ENCODE data around the gene CD36. TPM values are rescaled to one million over a fixed set of nuclear protein-coding genes. Genes with fewer than 3 reads are reported as not detected.

The CD36 gene
- total and polyA plus RNA-seq, 10 of the 15 experiments (the other 5 are each of a cell fraction or from before 2014, with no cell fraction given) = 0.20 to 283 (median 172) TPM

DNA sequence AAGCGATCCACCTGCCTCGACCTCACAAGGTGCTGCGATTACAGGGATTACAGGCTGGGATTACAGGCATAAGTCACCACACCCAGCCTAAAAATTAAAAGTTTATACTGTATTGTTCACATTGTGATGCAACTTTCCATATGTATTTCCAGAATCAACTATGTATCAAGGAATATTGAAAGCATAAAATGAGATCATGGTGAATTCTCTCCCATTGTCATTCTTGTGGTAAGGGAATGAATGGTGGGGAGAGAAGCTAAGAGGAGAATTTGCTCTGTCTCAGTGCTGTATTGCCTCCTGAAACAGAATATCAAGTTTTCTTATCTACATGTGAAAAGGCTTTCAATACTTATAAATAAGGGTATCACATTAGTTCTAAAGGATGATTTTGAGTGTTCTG, 81.7 kb downstream of the CD36 start (continued):
- TF ChIP-seq ZNF274 (IDR thresholded peaks at IDR 0.05; ENCODE audit: insufficient read depth, insufficient read length) (no peak), SRF (IDR thresholded peaks at IDR 0.05; ENCODE audit: low read depth in 2 of 2, low read length in 2 of 2) (no peak), KDM1A (IDR thresholded peaks at IDR 0.05; ENCODE audit: borderline replicate concordance) (no peak), CBX5 (IDR thresholded peaks at IDR 0.05; ENCODE audit: low read depth) (no peak)
- TF ChIP-seq, protein P1, sequence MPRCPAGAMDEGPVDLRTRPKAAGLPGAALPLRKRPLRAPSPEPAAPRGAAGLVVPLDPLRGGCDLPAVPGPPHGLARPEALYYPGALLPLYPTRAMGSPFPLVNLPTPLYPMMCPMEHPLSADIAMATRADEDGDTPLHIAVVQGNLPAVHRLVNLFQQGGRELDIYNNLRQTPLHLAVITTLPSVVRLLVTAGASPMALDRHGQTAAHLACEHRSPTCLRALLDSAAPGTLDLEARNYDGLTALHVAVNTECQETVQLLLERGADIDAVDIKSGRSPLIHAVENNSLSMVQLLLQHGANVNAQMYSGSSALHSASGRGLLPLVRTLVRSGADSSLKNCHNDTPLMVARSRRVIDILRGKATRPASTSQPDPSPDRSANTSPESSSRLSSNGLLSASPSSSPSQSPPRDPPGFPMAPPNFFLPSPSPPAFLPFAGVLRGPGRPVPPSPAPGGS (IDR thresholded peaks at IDR 0.05; ENCODE audit: borderline replicate concordance, insufficient read depth, low read depth, low read length, poor library complexity, severe bottlenecking) = no peak
- TF ChIP-seq, protein P2, sequence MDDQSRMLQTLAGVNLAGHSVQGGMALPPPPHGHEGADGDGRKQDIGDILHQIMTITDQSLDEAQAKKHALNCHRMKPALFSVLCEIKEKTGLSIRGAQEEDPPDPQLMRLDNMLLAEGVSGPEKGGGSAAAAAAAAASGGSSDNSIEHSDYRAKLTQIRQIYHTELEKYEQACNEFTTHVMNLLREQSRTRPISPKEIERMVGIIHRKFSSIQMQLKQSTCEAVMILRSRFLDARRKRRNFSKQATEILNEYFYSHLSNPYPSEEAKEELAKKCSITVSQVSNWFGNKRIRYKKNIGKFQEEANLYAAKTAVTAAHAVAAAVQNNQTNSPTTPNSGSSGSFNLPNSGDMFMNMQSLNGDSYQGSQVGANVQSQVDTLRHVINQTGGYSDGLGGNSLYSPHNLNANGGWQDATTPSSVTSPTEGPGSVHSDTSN (IDR thresholded peaks at IDR 0.05; ENCODE audit: insufficient replicate concordance, low read depth, low read length) = no peak
- TF ChIP-seq, protein P3, sequence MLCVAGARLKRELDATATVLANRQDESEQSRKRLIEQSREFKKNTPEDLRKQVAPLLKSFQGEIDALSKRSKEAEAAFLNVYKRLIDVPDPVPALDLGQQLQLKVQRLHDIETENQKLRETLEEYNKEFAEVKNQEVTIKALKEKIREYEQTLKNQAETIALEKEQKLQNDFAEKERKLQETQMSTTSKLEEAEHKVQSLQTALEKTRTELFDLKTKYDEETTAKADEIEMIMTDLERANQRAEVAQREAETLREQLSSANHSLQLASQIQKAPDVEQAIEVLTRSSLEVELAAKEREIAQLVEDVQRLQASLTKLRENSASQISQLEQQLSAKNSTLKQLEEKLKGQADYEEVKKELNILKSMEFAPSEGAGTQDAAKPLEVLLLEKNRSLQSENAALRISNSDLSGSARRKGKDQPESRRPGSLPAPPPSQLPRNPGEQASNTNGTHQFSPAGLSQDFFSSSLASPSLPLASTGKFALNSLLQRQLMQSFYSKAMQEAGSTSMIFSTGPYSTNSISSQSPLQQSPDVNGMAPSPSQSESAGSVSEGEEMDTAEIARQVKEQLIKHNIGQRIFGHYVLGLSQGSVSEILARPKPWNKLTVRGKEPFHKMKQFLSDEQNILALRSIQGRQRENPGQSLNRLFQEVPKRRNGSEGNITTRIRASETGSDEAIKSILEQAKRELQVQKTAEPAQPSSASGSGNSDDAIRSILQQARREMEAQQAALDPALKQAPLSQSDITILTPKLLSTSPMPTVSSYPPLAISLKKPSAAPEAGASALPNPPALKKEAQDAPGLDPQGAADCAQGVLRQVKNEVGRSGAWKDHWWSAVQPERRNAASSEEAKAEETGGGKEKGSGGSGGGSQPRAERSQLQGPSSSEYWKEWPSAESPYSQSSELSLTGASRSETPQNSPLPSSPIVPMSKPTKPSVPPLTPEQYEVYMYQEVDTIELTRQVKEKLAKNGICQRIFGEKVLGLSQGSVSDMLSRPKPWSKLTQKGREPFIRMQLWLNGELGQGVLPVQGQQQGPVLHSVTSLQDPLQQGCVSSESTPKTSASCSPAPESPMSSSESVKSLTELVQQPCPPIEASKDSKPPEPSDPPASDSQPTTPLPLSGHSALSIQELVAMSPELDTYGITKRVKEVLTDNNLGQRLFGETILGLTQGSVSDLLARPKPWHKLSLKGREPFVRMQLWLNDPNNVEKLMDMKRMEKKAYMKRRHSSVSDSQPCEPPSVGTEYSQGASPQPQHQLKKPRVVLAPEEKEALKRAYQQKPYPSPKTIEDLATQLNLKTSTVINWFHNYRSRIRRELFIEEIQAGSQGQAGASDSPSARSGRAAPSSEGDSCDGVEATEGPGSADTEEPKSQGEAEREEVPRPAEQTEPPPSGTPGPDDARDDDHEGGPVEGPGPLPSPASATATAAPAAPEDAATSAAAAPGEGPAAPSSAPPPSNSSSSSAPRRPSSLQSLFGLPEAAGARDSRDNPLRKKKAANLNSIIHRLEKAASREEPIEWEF (IDR thresholded peaks at IDR 0.05; ENCODE audit: insufficient replicate concordance, low read depth, low read length) = no peak
- TF ChIP-seq, protein P4, sequence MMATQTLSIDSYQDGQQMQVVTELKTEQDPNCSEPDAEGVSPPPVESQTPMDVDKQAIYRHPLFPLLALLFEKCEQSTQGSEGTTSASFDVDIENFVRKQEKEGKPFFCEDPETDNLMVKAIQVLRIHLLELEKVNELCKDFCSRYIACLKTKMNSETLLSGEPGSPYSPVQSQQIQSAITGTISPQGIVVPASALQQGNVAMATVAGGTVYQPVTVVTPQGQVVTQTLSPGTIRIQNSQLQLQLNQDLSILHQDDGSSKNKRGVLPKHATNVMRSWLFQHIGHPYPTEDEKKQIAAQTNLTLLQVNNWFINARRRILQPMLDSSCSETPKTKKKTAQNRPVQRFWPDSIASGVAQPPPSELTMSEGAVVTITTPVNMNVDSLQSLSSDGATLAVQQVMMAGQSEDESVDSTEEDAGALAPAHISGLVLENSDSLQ (IDR thresholded peaks at IDR 0.05) = no peak
